GM18520 (cell line): ENCODE data around the gene ZNF445.
"Not testable (repeated sequence)": the region's sequence is repeated elsewhere in the genome, so short reads cannot be mapped to it uniquely, and the experiment has no call there.

Experiments
- ATAC-seq: cut with Tn5 transposase; IDR thresholded peaks from one replicate; pipeline ENCODE4 v1.9.1; 2021; ENCODE audit not compliant: unreplicated experiment

Gene ZNF445

GRCh38 chr3:44436181-44436580 lies 41.3 kb downstream of the ZNF445 start:
- no peak for ATAC-seq

- no peak for ATAC-seq
Observed at GRCh38 chr3:44434834-44435510, 42.5 kb downstream of the ZNF445 start.

DNA sequence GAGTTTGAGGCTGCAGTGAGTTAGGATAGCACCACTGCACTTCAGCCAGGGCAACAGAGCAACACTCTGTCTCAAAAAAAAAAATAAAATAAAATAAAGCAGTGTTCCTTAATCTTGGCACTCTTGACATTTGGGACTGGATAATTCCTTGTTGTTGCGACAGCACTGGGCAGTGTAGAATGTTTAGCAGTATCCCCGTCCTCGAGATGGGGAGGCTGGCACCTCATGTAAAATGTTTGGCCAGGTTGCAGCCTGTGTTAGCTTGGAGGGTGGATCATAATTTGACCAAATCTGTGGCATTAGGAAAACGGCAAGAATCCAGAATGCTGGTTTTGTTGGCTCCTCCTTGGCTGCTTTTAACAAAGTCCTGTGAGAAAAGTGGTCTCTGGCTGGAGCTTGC lies 47.0 kb downstream of the ZNF445 start:
- ATAC-seq: no peak

DNA sequence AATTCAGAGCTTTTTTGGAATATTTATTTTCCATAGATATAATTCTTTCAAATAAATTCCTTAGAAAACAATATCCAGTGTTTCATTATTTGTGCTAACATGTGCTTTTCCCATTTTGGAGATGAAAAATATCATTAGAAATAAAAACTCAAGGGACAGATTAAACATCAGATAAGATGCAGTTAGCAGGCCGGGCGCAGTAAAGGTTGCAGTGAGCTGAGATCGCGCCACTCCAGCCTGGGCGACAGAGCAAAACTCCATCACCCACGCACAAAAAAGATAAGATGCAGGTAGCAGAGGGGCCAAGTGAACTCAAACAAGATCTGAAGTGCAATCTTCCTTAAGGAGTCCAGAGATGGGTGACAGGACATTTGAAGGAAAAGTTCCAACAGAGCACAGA lies 48.0 kb downstream of the ZNF445 start:
- no peak for ATAC-seq

DNA sequence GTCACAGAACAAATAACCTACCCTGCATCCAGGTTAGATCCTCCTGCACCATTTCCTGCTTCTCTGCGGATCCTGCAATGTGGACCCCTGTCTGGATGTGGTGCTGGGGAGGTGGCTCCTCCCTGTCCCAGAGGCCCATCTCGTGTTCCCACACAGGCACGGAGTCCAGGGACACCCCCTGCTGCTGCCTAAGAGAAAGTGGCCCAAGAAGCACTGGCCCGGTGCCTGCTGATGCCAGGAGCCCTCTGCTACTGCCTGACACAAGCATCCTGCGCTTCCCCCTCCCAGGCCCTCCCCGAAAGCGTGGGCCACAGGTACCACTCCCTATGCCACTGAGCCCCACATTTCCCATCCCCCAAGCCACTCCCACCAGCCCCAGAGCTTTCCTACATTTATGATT lies 48.6 kb downstream of the ZNF445 start:
- no peak for ATAC-seq

DNA sequence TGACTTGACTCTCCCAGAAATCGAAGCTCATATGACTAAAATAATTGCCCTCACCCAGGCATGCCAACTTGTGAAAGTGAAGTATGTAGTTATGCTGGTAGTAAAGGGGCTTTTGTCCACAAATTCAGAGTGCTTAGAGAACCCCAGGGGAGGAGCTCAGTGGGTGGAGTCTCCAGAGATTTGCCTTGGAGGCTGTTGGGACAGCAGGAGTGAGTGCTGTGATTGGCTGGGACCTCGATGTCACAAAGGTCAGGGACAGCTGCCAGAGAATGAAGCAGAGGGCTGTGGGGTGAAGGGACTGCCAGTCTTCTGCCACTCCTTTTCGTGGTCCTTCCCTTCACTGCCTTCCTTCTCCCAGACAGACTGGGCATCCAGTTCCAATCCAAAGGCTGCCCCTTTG lies 49.8 kb downstream of the ZNF445 start:
- ATAC-seq: no peak

DNA sequence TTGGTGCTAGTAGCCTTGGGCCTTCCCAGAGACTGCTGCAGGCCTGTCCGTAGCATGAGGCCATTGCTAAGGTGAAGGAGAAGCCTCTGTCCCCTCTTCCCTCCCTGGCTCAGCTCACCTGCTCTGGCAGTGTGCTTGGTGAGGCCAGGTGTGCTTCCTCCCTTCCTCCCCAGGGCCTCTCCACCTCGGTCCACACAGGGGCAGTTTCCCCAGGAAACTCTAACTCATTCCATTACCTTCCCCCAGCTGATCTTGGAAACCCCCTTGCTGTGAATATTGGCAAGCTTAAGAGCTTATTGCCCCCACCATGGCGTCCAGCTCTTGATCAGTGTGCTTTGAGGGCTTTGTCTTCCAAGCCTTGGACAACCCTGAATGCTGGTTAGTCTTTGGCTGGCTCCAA lies 52.7 kb downstream of the ZNF445 start:
- no peak for ATAC-seq

DNA sequence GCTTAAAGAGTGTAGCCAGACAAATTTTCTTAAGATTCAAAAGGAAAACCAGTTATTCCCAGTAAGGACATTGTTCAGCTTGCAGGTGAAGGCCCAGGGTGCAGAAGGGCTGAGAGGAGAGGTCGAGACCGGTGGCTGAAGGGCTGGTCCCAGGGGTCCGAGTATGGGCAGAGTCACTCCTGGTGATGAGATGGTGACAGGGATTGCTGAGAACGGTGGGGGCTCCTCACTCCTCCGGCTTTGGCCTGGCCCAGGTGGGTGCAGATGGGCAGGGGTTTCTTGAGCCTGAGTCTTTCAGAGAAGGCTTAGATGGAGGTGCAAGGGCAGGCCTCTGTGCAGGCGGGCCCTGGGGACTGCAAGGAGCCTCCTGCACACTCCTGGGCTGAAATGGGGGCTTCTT lies 56.2 kb downstream of the ZNF445 start:
- no peak for ATAC-seq

DNA sequence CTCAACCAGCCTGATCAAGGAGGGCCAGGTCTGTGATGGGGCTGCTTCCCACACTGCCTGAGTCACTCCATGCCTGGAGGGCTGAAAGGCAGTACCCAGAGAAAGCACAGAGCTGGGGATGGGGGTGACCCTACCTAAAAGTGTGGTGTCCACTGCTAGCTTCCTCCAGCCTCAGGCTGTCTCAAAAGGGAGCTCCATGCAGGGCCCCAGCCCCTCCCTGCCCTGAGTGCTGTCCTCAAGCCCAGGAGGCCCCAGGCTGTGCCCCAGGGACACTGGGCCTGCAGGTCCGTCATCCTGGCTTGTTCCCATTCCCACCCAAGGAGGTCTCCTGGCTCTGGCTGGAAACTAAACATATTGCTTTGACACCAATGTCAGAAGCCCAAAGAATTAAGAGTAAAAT lies 56.8 kb downstream of the ZNF445 start:
- no peak for ATAC-seq

GRCh38 chr3:44419923-44420650 lies 57.4 kb downstream of the ZNF445 start:
- ATAC-seq: no peak

DNA sequence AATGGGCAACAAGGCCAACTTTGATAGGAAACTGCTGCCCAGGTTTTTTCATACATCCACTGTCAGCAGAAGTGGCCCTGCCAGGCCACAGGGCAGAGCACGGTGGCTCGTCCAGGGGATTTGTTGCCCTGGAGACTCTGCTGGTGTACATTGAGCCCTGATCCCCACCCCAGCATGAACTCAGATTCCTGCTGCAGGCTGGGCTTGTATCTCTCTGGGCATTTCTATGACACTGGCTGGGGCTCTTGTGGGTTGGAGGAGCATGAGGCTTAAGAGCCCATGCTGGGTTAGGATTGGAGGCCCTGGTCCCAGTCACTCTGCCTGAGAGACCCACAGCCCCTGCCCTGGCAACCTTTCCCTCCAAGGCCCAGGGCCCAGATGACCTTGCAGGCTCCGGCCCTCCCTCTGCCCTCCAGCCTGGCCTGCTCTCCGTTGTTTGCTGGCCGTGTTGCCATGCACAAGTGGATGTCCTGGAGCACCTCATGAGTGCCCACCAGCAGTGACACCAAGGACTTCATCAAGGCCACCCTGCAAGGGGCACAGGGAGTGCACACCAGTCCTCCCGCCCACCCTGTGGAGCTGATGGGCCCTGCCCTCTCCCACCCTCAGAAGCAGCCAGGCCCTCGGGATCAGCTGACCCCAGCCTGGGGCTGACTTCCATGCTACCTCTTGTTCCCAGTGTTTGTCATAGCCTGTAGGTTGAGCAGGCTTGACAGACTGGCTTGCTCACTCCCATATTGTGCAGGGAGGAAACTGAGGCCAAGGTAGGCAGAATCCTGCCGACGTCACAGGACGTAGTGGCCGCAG lies 58.2 kb downstream of the ZNF445 start:
- no peak for ATAC-seq

DNA sequence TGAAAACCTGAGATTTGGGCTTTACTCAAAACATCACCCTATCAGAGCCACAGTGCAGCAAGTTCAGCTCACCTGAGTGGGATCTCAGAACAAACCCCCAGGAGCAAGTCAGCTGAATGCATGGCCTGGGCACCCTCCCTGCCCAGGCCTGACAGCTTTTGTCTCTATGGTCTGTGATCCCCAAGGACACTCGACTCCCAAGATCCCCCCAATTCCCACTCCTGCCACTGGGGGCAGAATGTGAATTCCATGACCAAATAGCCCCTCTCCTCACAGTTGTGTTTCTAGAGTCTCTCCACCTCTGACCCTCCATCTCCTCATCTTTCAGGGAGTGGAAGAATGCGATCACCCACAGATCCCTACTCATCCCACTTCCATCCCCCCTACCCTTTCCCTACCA lies 58.9 kb downstream of the ZNF445 start:
- ATAC-seq: no peak

GRCh38 chr3:44418118-44418517 lies 59.4 kb downstream of the ZNF445 start:
- ATAC-seq: not testable (repeated sequence)

GRCh38 chr3:44416031-44417030 lies 61.1 kb downstream of the ZNF445 start:
- no peak for ATAC-seq

DNA sequence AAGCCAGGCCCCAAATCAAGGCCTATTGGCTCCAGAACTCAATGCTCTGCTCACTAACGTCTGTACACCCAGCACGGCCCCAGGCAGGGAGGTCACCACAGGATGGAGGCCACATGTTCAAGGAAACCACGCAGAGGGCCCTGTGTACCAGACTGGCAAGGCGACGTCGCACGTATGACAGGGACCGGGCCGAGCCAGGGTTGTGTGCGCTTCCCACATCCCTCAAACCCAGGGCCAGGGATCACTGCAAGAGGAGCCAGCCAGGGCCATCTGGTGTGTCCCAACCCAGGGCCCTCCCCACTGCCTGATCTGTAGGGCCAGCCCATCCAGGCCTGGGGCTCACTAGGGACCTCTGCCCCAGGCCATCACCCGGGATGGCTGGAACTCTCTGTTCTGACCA lies 62.0 kb downstream of the ZNF445 start:
- ATAC-seq: no peak

GRCh38 chr3:44414517-44415090 lies 62.9 kb downstream of the ZNF445 start:
- ATAC-seq: no peak

DNA sequence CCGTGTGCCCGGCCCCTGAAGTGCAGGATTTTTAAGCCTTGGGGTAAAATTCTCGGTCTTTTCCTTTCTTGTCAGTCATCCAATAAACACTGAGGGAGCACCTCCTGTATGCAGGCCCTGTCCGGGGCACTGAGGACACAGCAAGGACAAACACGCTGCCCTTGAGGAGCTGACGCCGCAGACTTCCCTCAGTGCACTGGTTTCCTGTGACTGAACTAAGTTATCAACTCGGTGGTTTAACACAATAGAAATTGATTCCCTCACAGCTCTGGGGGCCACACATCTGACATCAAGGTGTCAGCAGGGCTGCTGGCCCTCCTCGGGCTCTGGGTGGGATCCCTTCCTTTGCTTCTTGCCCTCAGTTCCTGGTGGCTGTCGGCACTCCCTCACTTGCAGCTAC lies 65.1 kb downstream of the ZNF445 start:
- ATAC-seq: no peak

GRCh38 chr3:44411031-44411645 lies 66.3 kb downstream of the ZNF445 start:
- ATAC-seq: no peak

- ATAC-seq: no peak
Observed at GRCh38 chr3:44409640-44410410, 67.6 kb downstream of the ZNF445 start.
